Middle frontal gyrus (tissue), 1 donor: ENCODE results near the gene IYD.

Experiments used
- DNase-seq: peaks from one replicate; pipeline ENCODE4 v3.0.0-alpha.2; 2015; ENCODE audit warnings: low spot score; ENCODE audit errors: extremely low spot score

The IYD gene, protein sequence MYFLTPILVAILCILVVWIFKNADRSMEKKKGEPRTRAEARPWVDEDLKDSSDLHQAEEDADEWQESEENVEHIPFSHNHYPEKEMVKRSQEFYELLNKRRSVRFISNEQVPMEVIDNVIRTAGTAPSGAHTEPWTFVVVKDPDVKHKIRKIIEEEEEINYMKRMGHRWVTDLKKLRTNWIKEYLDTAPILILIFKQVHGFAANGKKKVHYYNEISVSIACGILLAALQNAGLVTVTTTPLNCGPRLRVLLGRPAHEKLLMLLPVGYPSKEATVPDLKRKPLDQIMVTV

DNA sequence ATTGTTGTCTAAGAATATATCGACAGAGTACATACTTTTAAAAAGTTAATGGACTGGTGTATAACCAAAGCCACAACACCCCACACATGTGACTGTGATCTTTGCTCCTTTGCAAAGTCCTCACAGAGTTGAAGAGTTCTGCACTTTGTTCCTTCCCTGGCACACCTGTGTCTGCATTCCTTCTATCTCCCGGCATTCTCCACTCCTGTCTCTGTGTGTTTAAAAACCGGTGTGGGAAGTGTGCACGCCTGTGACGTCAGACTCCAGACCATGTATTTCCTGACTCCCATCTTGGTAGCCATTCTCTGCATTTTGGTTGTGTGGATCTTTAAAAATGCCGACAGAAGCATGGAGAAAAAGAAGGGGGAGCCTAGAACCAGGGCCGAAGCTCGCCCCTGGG lies at the start of gene IYD:
Gene IYD (plus strand): TSS at position 251 of the 400 bp plus-strand sequence. CDS start 20 bp downstream, at position 271.
- DNase-seq, result no peak

DNA sequence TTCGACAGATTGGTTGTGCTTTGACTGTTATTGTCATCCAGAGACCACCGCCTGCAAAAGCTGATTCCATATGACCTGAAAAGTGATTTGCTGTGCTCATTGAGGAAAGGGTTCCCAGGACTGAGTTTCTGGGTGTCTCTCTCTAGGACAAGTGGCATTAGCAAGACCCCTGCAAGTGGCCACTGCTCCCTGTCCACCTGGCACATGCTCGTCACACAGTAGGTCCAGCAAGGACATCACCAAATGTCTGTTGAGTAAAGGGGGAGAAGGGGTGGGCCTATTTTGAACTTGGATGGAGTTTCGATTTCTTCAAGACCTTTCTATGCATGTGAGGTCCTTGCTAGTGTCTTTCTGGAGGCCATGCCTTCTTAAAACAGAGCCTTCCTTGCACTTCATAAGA lies 48.9 kb upstream of the IYD start:
- DNase-seq, result no peak

DNA sequence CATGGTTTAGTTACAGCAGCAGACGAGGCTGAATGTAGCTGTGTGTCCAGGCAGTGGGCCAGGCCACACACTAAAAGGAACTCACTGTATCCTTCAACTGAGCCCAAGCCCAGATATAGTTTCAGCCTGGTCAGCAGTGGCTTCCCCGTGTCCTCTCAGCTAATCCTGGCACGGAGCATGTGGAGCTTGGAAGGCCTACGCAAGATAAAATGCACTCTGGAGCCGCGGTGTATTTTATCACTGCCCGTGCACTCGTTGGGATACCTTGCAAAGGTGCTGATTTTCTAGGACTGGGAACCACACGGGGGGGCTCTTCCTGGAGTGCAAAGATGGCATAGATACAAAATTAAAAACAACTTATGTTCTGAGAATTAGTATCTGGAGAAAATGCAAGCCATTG lies 48.4 kb upstream of the IYD start:
- DNase-seq, result no peak

DNA sequence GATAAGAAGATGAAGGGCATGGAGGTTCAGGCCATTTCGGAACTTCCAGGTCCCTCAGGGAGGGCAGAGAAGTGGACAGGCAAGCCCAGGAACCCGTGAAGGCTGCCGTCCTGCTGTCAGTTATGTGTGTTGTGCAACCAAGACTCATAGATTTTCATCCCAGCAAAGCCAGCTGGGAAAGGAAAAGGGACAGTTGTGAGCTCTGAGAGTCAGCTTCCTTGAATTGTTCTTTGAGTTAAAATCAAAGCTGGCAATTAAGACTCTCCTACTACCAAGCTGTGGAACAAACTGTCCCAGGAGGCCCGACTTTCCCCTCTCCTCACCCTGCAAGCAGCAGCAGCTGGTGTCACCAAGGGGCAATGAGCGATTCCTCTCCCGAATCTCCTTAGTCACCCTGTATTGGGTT lies 46.3 kb upstream of the IYD start:
- DNase-seq, result no peak

DNA sequence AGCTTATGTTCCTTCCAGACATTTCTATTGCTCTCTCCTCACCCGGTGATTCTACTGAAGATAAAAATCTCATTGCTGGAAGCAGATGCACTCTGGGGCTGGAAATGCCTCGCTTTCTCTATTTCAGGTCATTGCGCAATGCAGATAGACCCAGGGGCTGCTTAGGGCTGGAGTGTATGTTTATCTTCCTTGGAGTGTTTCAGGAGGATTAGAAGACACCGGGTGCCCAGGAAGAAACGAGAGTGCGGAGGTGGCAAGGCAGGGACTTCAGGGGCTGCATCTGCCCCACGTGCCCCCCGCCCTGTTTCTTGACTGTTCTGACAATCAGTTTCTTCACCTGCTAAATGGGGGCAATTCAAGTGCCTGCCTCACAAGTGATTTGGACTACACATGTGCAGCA lies 45.6 kb upstream of the IYD start:
- DNase-seq, result no peak

DNA sequence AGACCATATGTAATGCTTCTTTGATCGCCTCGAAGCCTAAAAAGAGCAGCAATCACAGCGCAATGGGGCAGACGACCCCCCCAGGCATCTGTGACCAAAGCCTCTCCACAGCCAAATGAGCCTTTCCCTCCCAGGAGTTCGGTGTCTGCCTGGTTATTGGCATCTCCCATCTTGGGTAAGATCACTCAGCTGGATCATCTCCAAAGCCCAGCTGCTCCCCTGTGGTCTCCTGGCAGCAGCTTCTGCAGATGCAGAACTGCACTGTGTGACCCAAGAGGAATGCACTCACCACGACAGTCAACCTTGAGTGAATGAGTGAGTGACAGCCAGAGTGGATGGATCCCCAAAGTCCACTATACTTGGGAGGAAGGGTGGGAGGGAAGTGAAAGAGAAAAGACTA lies 44.8 kb upstream of the IYD start:
- DNase-seq, result no peak

DNA sequence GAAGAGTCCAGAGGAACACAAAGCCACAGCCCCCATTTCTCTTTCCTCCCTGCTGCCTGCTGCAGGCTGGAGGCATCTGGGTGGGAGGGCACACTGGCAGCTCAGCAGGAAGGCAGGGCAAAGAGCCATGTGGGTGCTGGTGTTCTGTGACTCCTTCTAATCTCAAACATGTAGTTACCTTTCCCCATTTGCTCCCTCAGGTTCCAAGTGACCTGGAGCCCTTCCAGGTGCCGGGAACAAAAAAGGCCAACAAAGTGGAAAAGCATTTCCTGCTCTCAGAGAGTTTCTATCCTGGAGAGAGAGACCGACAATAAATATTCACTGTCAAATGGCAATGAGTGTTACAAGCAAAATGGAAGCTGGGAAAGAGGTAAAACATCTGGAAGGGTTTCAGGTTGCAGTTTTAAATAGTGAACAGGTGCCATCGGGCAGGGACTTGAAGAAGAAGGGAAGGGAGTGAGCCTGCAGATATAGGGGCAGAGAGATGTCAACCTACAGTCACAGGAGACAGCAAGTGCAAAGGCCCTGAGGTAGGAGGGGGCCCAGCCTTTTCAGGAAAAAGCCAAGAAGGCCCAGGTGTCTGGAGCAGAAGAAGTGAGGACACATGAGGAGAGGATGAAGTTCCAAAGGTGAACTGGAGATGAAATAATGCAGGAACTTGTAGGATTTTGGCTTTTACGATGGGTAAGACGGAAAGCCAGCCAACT lies 43.6 kb upstream of the IYD start:
- DNase-seq, result no peak

DNA sequence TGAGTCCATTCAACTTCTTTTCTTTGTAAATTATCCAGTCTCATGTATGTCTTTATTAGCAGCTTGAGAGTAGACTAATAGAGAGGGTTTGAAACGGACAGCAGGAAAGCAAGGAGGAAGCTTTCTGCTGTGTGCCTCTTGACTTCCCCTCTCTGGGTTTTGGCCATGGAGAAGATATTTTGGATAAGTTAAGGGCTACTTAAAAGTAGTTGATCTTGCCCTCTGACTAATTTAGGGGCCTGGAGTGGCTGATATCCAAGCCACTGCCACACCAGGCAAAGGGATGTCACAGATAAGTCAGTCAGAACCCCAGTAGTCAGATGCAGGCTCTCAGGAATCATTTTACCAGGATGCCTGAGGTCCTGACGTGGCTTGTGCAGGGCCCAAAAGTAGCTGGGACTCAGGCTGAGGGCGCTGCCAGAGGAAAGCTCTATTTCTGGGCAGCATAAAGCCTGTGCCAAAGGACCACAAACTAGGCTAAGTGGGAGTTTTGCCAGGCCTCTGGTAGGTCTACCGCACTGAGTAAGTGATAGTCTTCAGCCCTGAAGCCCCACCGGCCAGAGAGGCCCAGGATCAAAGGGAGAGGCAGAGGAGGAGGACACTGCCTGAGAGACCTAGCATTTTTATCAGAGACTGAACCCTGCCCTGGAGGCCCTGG lies 41.6 kb upstream of the IYD start:
- no peak for DNase-seq

DNA sequence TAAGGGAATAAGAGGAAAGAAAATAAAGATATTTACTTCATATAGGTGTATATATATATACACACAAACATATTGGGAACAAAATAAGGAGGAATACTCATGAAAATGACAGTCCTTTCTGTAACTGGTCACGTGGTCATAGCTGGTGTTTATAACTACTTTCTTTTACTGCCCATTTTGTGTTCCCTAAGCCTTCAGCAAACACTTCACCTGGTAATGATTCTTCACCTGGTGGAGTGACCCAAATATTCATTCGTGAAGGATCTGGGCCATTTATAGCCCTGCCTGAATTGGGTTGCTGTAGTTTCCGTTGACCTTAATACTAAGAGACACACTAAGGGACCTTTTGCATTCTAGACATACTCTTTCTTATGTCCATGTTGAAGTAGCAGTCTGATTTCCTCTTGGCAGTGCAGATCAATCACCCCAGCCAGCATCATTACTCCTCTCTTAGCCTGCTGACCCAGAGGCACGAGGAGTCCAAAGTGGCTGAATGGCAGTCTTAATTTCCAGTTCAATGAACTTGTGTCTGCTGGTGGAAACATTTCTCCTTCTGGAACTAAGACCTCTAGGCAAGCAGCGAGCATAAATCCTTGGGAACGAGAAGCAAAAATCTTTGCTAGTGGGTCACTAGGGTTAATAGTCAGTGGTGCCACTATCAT lies 39.9 kb upstream of the IYD start:
- DNase-seq, result no peak

DNA sequence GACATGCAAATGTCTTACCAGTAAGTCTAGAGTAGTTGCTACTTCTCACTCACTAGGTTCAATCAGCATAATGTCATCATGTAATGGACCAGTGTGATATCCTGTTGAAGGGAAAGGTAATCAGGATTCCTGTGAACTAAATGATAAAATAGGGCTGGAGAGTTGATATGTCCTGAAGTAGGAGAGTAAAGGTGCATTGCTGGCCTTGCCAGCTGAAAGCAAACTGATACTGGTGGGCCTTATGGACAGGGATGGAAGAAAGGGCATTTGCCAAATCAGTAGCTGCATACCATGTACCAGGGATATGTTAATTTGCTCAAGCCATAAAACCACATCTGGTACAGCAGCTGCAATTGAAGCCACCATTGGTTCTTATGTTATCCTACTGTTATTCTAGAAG lies 37.5 kb upstream of the IYD start:
- DNase-seq, result no peak

DNA sequence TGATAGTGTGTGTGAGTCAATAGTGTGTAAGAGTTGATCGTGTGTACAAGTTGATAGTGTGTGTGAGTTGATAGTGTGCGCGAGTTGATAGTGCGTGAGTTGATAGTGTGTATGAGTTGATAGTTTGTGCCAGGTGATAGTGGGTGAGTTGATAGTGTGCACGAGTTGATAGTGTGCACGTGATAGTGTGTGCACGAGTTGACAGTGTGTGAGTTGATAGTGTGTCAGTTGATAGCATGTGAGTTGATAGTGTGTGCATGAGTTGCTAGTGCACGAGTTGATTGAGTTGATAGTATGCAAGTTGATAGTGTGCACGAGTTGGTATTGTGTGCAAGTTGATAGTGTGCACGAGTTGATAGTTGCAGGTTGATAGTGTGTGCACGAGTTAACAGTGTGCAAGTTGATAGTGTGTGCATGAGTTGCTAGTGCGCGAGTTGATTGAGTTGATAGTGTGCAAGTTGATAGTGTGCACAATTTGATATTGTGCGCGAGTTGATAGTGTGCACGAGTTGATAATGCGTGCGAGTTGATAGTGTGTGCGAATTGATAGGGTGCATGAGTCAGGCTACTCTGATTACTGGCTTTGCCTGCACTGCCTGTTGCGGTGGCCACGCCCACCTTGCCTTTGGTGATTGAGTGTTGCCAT lies 35.8 kb upstream of the IYD start:
- DNase-seq, result no peak

DNA sequence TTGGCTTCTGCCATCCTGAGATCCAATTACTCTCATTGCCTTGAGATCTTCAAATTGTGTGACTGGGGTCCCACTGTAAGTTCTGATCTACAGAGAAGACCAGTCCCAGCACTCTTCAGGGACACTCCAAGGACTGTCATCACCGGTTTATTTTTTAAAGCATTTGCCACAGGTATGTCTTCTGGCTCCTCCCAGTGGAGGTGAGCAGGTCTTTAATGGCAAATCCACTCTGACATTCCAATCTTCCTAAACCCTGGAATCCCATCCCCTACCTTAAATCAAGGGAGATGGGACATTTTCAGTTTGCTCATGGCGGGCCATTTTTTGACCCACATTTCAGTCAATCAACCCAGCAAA lies 35.2 kb upstream of the IYD start:
- no peak for DNase-seq

DNA sequence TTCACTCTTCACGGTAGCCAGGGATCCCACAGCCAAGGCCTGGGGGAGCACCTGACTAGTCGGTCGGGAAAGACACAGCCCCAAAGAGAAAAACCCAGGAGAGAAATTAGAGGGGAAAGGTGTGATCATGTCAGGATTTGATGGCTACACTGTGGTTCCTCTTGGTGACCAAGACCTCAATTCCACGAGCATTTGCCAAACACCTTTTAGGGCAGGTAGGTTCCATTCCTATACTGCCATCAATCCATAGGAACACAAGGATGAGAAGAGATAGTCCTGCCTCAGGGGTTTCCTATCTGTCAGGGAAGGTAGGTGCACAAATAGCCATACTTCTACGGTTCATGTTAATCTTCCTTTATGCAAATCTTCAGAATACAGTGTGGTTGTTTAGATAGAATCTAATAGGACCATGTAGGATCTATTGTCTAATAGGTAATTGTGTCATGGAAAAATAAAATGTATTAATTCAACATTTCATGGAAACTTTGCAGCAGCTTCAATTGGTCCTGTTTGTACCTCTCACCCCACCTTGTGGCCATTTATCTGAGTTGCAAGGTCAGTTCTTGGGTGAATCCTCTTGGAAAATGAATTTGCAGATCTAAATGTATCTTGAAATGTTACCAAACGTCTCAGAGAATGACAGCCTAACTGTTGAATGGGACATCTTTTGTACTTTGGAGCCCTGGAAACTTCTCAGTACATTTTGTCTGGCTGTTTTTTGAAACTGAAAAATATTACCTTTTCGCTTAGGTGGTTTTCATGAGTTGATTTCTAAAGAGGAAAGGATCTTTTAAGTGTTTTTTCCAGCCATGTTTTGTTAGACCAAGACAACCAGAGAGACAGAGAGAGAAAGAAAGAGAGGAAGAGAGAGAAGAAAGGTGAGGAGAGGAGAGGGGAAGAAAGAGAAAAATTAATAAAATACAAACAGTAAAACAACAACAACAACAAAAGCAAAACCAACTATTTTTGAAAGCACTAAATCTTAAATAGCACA lies 33.7 kb upstream of the IYD start:
- DNase-seq, result peak; percentile 35

DNA sequence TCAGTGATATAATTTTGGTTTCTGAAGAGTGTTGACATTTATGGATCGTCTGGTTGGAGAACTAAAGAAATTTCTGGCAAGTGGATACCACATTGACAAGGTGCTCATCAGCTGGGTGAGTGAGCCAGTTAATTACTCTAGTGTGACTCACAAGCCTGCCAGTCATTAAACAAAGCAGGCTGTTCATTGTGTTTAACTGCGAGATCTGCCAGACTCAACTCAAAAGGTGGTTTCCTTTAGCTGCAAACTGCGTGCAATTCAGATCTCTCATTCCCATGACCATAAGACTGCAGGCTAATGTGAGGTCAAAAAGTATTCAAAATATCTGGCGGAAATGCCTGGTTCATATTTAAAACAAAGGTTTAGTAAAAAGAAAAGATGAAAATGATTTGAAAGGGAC lies 32.5 kb upstream of the IYD start:
- DNase-seq, result no peak

DNA sequence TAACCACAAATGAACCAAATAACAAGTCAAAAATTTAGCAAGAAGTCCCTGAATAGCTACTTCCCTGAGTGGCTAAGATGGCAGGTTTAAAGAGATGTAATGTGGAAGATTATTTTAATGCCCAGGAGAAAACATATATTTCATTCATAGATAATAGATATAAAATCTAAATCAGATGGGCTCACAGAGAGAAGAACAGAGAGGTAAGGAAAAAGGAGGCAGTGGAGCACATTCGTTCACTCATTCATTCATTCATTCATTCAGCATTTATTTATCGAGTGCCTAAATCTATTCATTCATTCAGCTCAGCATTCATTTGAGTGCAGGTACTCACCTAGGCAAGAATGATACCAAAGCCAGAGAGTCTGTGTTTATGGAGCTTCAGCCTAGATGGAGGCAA lies 32.1 kb upstream of the IYD start:
- no peak for DNase-seq

DNA sequence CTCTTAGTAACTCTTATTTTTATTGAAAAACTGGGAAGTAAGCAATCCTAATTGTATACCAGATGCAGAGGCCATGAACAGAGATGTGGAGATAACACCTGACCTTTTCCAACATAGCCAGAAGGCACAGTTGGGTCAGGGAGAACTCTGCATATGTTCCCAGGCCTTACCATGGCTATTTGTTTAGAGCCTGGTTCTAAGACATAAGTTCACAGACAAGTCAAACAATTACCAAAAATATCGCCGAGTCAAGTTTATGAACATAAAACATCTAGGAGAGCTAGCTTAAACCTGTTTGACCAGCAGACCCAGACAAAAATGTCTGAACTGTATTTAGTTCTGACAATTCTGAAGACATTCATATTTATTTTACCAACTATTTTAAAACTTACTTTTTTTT lies 26.7 kb upstream of the IYD start:
- DNase-seq, result no peak

DNA sequence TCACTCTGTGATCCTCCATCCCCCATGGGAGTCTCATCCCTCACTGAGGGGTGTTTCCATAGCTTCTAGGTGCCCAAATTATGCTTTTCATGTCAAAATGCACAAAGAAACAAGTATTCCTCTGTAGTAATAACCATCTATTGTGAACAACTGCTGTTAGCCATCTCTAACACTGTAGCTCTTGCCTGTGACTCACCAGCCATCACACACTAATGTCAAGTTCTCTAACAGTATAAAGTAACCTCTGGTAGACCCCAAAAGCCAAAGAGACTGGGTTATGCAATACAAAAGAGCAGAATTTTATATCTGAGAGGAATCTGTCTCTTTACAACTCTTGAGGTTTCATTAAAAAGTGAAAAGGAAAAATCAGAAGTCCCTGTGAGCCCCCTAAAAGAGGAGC lies 25.4 kb upstream of the IYD start:
- no peak for DNase-seq

DNA sequence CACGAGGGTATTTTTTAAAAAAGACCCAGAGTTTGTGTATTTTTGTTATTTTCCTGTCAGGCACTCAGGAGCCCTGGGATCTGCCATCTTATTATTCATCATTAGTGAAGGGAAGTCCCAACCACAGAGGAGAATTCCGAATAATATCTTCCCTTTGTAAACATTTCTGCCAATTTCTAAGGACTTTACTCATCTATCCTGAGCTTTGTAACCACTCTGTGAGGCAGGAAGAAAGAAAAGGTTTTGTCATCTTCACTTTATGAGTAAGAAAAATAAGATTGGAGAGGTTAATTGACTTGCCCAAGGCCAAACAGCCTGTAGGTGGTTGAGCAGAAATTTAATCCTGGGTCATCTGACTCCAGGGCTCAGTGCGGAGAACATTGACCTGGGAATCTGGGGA lies 23.0 kb upstream of the IYD start:
- DNase-seq, result no peak

DNA sequence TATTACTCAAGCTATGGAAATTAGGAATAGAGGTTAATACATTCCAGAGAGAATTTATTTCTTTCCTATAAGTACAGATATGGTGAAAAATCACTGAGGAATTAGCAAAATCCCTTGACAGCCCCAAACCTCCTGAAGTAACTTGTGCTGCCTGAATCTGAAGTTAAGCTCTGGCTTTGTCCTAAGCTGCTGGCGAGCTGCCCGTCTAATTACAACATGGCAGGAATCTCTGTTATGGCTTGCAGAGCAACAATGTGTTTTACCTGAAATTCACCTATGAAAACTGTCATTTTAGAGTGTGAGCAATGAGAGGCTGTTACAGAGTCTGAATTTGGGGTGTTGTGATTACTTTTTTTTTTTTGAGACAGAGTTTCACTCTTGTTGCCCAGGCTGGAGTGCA lies 22.5 kb upstream of the IYD start:
- DNase-seq, result no peak

DNA sequence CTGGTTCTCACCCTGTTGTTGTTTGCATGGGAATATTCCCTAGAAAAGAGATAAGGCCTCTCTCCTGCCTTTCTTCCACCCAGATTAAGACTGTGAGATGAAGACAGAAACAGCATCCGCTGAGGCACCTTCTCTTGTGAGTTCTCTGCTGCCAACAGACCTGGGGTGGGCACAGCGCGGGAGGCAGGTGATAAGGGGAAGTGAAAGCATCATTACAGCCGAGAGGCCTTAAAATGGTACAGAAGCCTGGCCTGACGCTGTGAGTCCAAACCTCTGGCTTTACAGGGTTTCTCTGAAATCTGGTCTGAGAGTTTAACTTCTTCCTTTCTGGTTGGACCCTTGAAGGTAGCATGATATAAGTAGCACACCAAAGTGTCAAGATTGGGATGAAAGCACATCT lies 21.0 kb upstream of the IYD start:
- DNase-seq, result no peak

DNA sequence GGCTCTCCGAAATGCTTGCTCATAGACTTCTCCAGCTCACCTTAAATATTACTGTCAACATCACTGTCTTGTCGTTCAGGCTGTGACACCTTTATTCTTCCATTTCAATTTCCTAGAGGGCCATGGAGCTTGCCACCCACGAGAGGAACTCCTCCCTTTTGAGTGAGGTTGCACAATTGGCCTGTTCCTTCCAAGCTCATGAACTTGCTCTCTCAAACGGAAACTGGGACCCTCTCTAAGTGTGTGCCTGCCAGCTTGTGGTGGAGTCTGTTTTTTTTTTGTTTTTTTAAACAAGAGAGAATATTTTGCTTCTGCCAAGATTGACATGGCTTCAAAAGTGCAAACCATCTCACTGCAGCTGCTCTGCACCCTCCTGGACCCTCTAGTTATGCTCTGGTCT lies 19.3 kb upstream of the IYD start:
- DNase-seq, result no peak
